ENCODE results near the gene GATA6. TPM values are rescaled to one million over a fixed set of nuclear protein-coding genes. Genes with fewer than 3 reads are reported as not detected.

The GATA6 gene
- total and polyA plus RNA-seq, 2 of the 13 experiments (the other 11 are each of a cell fraction or from before 2014, with no cell fraction given): 0.84 to 3.2 TPM

- TF ChIP-seq, protein P1, sequence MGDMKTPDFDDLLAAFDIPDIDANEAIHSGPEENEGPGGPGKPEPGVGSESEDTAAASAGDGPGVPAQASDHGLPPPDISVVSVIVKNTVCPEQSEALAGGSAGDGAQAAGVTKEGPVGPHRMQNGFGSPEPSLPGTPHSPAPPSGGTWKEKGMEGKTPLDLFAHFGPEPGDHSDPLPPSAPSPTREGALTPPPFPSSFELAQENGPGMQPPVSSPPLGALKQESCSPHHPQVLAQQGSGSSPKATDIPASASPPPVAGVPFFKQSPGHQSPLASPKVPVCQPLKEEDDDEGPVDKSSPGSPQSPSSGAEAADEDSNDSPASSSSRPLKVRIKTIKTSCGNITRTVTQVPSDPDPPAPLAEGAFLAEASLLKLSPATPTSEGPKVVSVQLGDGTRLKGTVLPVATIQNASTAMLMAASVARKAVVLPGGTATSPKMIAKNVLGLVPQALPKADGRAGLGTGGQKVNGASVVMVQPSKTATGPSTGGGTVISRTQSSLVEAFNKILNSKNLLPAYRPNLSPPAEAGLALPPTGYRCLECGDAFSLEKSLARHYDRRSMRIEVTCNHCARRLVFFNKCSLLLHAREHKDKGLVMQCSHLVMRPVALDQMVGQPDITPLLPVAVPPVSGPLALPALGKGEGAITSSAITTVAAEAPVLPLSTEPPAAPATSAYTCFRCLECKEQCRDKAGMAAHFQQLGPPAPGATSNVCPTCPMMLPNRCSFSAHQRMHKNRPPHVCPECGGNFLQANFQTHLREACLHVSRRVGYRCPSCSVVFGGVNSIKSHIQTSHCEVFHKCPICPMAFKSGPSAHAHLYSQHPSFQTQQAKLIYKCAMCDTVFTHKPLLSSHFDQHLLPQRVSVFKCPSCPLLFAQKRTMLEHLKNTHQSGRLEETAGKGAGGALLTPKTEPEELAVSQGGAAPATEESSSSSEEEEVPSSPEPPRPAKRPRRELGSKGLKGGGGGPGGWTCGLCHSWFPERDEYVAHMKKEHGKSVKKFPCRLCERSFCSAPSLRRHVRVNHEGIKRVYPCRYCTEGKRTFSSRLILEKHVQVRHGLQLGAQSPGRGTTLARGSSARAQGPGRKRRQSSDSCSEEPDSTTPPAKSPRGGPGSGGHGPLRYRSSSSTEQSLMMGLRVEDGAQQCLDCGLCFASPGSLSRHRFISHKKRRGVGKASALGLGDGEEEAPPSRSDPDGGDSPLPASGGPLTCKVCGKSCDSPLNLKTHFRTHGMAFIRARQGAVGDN (CRISPR knock-in tag; IDR thresholded peaks at IDR 0.05): peak; percentile 65
- no peak for TF ChIP-seq RAD51 (IDR thresholded peaks at IDR 0.05; ENCODE audit: borderline replicate concordance)
- TF ChIP-seq ZBTB14 (CRISPR knock-in tag; IDR thresholded peaks at IDR 0.05): no peak
- TF ChIP-seq CREM (IDR thresholded peaks at IDR 0.05): peak; percentile 41; the same call in 1 of the 2 replicates
- no peak for TF ChIP-seq CREM (CRISPR knock-in tag; IDR thresholded peaks at IDR 0.05)
- TF ChIP-seq KAT7 (CRISPR knock-in tag; IDR thresholded peaks at IDR 0.05; ENCODE audit: borderline replicate concordance): no peak
- TF ChIP-seq, protein P2, sequence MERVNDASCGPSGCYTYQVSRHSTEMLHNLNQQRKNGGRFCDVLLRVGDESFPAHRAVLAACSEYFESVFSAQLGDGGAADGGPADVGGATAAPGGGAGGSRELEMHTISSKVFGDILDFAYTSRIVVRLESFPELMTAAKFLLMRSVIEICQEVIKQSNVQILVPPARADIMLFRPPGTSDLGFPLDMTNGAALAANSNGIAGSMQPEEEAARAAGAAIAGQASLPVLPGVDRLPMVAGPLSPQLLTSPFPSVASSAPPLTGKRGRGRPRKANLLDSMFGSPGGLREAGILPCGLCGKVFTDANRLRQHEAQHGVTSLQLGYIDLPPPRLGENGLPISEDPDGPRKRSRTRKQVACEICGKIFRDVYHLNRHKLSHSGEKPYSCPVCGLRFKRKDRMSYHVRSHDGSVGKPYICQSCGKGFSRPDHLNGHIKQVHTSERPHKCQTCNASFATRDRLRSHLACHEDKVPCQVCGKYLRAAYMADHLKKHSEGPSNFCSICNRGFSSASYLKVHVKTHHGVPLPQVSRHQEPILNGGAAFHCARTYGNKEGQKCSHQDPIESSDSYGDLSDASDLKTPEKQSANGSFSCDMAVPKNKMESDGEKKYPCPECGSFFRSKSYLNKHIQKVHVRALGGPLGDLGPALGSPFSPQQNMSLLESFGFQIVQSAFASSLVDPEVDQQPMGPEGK (CRISPR knock-in tag; IDR thresholded peaks at IDR 0.05): peak; percentile 84
- no peak for TF ChIP-seq ZFAT (CRISPR knock-in tag; conservative IDR thresholded peaks at IDR 0.05)
- TF ChIP-seq, protein P3, sequence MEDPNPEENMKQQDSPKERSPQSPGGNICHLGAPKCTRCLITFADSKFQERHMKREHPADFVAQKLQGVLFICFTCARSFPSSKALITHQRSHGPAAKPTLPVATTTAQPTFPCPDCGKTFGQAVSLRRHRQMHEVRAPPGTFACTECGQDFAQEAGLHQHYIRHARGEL (CRISPR knock-in tag; IDR thresholded peaks at IDR 0.05): no peak
- peak; percentile 76 for TF ChIP-seq ELF1 (CRISPR knock-in tag; IDR thresholded peaks at IDR 0.05)
- TF ChIP-seq, protein P4, sequence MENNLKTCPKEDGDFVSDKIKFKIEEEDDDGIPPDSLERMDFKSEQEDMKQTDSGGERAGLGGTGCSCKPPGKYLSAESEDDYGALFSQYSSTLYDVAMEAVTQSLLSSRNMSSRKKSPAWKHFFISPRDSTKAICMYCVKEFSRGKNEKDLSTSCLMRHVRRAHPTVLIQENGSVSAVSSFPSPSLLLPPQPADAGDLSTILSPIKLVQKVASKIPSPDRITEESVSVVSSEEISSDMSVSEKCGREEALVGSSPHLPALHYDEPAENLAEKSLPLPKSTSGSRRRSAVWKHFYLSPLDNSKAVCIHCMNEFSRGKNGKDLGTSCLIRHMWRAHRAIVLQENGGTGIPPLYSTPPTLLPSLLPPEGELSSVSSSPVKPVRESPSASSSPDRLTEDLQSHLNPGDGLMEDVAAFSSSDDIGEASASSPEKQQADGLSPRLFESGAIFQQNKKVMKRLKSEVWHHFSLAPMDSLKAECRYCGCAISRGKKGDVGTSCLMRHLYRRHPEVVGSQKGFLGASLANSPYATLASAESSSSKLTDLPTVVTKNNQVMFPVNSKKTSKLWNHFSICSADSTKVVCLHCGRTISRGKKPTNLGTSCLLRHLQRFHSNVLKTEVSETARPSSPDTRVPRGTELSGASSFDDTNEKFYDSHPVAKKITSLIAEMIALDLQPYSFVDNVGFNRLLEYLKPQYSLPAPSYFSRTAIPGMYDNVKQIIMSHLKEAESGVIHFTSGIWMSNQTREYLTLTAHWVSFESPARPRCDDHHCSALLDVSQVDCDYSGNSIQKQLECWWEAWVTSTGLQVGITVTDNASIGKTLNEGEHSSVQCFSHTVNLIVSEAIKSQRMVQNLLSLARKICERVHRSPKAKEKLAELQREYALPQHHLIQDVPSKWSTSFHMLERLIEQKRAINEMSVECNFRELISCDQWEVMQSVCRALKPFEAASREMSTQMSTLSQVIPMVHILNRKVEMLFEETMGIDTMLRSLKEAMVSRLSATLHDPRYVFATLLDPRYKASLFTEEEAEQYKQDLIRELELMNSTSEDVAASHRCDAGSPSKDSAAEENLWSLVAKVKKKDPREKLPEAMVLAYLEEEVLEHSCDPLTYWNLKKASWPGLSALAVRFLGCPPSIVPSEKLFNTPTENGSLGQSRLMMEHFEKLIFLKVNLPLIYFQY (CRISPR knock-in tag; IDR thresholded peaks at IDR 0.05; ENCODE audit: borderline replicate concordance): no peak
- TF ChIP-seq SKIL (CRISPR knock-in tag; IDR thresholded peaks at IDR 0.05; ENCODE audit: borderline replicate concordance): 0 out of 2 replicates have a peak, but pooled peaks have one; percentile 24
- no peak for TF ChIP-seq ZBTB7A (CRISPR knock-in tag; IDR thresholded peaks at IDR 0.05)
- no peak for TF ChIP-seq SUZ12 (IDR thresholded peaks at IDR 0.05; ENCODE audit: low read depth, low read length)
- peak; percentile 84 for TF ChIP-seq KAT8 (CRISPR knock-in tag; IDR thresholded peaks at IDR 0.05)
- no peak for TF ChIP-seq XBP1 (CRISPR knock-in tag; IDR thresholded peaks at IDR 0.05)
- no peak for TF ChIP-seq HCFC1 (IDR thresholded peaks at IDR 0.05; ENCODE audit: low read depth, low read length)
Observed at GRCh38 chr18:22194151-22194598, 24.8 kb downstream of the GATA6 start (continued).
